WERI-Rb-1 (cell line): ENCODE results near the gene ALDH6A1.

Source experiments
- DNase-seq: peaks from one replicate; pipeline ENCODE4 v3.0.0-alpha.2; 2020
- H3K27ac ChIP-seq: fragments of 250-450 bp; sonication (Bioruptor Pico); 2 replicates; pipeline ENCODE4 v1.5.1; 2020; ENCODE audit warnings: mild to moderate bottlenecking, moderate library complexity
- H3K27me3 ChIP-seq: fragments of 250-450 bp; sonication (Bioruptor Pico); 2 replicates; pipeline ENCODE4 v1.5.1; 2021; ENCODE audit warnings: mild to moderate bottlenecking, low read depth, moderate library complexity; ENCODE audit not compliant: insufficient read depth, severe bottlenecking
- H3K36me3 ChIP-seq: fragments of 250-450 bp; sonication (Bioruptor Pico); 2 replicates; pipeline ENCODE4 v1.5.1; 2020; ENCODE audit warnings: mild to moderate bottlenecking, moderate library complexity
- H3K4me3 ChIP-seq: 2 replicates; pipeline ENCODE4 v1.5.1; 2011; ENCODE audit warnings: low read depth, mild to moderate bottlenecking, control low read depth, low read length
- H3K9me3 ChIP-seq: fragments of 250-450 bp; sonication (Bioruptor Pico); 2 replicates; pipeline ENCODE4 v1.5.1; 2021; ENCODE audit warnings: mild to moderate bottlenecking, moderate library complexity; ENCODE audit not compliant: severe bottlenecking
- CTCF ChIP-seq: IDR thresholded peaks from 2 replicates; pipeline ENCODE4 v1.5.1; 2011; ENCODE audit warnings: low read depth, mild to moderate bottlenecking, control low read depth, inconsistent platforms, low read length

ALDH6A1 gene

GRCh38 chr14:74109369-74109768 is 25.1 kb upstream of the ALDH6A1 start:
- Histone ChIP-seq H3K27ac (no peak overlapping the region), H3K4me3 (no peak overlapping the region), H3K36me3 (peaks cover 11% of the 10 kb centered on the region), H3K27me3 (no peaks in the 10 kb centered on the region), H3K9me3 (no peaks in the 10 kb centered on the region)
- no peak for TF ChIP-seq CTCF
- no peak for DNase-seq

GRCh38 chr14:74105381-74105780 is 21.1 kb upstream of the ALDH6A1 start:
- Histone ChIP-seq H3K36me3 (peaks cover 21% of the 10 kb centered on the region), H3K4me3 (no peak overlapping the region), H3K27me3 (no peaks in the 10 kb centered on the region), H3K27ac (no peak overlapping the region), H3K9me3 (no peaks in the 10 kb centered on the region)
- no peak for TF ChIP-seq CTCF
- no peak for DNase-seq

GRCh38 chr14:74089251-74090020 is 5.2 kb upstream of the ALDH6A1 start:
- Histone ChIP-seq H3K4me3 (no peak overlapping the region), H3K27me3 (no peaks in the 10 kb centered on the region), H3K36me3 (peaks cover 8% of the 10 kb centered on the region), H3K27ac (no peak overlapping the region), H3K9me3 (no peaks in the 10 kb centered on the region)
- TF ChIP-seq CTCF = no peak
- no peak for DNase-seq

- no peaks in the 10 kb centered on the region for H3K27me3 ChIP-seq
- 0 out of 2 replicates have a peak overlapping the region, but pooled peaks have one; percentile 83 for H3K27ac ChIP-seq
- H3K36me3 ChIP-seq = peaks cover 5% of the 10 kb centered on the region
- no peak for DNase-seq
- no peak for TF ChIP-seq CTCF
- H3K4me3 ChIP-seq = peak overlapping the region; percentile 90
- no peaks in the 10 kb centered on the region for H3K9me3 ChIP-seq
Observed at GRCh38 chr14:74085828-74086227, 1.6 kb upstream of the ALDH6A1 start.

GRCh38 chr14:74085047-74085637 is 889 bp upstream of the ALDH6A1 start:
- 0 out of 2 replicates have a peak, but pooled peaks cover 3% of the 10 kb centered on the region for H3K36me3 ChIP-seq
- no peaks in the 10 kb centered on the region for H3K27me3 ChIP-seq
- H3K9me3 ChIP-seq = no peaks in the 10 kb centered on the region
- peak overlapping the region; percentile 90 for H3K4me3 ChIP-seq
- DNase-seq = no peak
- TF ChIP-seq CTCF = no peak
- H3K27ac ChIP-seq = peak overlapping the region; percentile 83
